ENCODE results near the gene GSG1L.

GSG1L gene

DNA sequence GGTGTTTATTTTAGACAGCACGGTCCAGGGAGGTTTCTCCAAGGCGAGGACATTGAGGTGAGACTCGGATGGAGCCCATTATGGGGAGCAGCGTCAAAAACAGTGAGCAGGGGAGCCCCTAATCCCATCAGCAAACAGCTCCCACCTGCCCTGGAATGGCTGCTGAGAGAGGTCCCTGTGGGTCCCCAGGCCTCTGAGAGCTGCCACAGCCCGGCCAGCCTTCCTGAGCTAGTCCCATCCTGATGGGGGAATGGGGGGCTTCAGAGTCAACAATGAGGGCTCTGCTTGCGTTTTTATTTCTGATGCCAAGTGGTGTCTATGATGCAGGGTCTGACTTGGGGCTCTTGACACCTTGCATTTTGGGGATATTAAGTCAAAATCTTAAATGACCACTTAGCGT lies 128.4 kb downstream of the GSG1L start:
- DNase-seq, result no peak

DNA sequence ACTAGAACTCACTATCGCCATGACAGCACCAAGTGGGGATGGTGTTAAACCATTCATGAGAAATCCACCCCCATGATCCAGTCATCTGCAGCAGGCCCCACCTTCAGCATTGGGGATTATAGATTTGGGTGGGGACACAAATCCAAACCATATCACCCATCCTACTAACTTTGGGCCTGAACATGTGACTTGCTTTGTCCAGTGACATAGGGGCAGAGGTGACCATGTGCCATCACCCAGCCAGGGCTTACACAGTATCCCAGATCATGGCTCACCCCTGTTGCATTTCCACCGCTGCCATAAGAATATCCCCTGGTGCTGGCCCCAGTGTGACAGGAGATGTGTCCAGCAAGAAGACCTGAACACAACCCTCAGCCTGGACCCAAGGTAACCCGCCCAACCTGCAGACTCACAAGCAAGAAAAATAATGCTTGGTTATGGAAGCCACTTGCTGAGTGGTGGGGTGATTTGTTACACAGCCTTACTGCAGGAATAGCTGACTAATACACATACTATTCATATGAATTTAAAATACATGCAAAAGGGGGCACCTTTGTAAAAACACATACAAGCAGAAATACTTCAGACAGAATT lies 130.9 kb downstream of the GSG1L start:
- DNase-seq, result no peak

DNA sequence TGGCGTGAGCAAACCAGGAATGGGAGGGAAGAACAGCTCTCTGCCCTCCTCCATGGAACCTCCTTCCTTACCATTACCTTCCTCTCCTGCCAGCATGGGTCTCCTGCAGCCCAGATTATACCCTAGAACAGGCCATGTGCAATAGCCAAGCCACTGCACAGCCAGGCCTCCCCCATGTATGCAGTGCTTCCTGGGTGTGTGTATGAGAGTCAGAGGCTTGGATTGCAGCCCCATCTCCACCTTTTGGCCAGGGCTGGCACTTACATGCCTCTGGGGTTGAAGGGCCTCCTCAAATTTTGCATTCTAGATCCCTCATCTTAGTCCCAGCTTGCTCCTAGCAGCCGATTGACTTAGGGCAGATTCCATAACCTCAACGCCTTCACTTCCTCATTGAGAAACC lies 133.7 kb downstream of the GSG1L start:
- DNase-seq, result no peak

- DNase-seq, result no peak
Observed at GRCh38 chr16:27928542-27928941, 135.0 kb downstream of the GSG1L start.

- DNase-seq, result no peak
Observed at GRCh38 chr16:27927266-27927901, 136.1 kb downstream of the GSG1L start.

DNA sequence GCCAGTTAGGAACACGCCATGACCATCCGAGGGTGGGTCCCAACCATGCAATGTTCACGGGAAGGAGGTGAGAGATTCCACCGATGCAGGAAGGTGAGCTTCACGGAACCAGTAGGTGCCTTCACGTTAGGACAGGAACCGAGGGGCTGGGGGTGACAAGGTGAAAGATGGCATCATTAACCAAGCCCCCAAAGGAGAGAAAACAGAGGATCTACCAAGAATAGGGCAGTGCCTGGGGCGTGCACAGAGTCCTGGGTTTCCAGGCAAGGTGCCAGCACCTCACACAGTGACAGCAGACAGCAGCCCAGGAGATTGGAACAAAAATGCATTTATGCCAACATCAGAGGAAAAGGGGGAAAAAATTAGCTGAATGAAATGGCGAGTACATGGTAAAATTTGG lies 137.9 kb downstream of the GSG1L start:
- no peak for DNase-seq

GRCh38 chr16:27924411-27925118 lies 138.9 kb downstream of the GSG1L start:
- DNase-seq, result no peak

GRCh38 chr16:27923751-27924150 lies 139.8 kb downstream of the GSG1L start:
- DNase-seq, result no peak

DNA sequence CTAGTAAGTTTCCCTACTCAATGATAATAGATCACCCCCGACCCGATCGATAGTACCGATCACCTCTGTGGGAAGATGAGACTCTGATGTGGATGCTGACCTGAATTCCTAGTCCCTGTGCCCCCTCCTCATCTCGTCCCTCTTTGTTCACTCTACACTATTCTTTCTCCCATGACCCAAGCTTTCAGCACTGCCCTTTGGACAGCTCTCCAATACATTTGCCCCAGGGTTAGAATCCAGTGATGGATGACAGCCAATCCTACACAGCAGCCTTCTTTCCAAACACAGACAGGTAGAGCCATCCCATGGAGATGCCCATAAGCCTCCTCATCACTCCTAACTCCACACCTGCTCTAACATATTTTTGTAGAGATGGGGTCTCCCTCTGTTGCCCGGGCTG lies 141.1 kb downstream of the GSG1L start:
- no peak for DNase-seq

DNA sequence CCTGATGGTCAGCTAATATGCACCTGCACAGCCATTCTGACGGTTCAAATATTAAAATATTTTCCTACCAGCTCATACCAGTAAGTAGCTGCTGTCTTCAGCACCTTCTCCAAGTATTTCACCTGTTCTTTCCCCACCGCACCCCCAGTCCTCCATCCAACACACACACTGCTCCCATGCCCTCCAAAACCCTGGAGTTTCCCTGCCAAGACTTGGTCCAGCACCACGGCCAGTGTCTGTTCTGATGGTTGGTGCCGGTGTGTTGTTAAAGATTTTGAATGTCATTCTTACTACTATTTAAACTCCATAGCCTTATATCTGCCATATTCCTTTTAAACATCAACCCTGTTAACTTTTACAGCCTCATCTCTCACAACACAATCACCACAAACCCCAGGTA lies 142.4 kb downstream of the GSG1L start:
- DNase-seq, result no peak

DNA sequence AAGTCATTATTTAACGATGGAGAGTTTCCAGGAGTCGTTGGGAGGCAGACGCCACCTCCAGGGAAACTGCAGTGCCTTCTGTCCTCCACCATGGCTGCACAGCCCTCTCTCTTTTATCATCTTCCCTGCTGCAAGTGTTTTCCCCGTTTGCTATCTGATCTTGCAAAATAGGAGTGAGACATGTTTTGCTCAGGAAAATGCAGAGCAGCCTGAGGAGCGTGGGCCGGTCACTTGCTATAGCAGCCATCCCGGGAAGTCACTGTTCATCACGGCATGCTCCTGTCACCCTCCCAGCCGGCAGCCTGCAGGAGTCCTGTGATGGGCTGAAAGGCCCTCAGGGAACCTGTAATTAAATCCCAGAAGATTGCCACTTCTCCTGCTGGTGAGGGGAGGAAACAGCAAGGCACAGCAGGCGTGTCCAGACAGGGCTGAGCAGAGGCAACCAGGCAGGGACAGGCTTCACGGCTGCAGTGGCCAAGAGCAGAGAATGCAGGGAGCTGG lies 143.1 kb downstream of the GSG1L start:
- DNase-seq, result peak in 1 of 14 donors; percentile 26

DNA sequence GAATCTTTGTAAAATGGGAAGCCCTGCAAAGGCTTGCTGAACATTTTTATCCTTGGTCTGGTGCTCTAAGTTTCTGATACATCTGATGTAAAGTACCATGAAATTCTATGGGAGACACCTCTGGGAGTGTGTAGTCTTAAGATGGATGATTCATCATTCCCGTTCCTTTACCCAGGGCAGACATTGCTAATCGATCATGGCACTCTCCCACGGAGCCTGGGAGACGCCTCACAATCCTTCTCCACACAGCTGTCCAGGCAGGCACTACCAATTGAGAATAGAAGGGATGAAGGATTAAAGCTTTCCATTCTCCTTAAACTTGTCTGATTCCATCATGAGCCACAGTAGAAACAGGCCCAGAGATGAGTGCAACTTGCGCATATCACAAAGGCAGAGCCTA lies 144.8 kb downstream of the GSG1L start:
- DNase-seq, result no peak

DNA sequence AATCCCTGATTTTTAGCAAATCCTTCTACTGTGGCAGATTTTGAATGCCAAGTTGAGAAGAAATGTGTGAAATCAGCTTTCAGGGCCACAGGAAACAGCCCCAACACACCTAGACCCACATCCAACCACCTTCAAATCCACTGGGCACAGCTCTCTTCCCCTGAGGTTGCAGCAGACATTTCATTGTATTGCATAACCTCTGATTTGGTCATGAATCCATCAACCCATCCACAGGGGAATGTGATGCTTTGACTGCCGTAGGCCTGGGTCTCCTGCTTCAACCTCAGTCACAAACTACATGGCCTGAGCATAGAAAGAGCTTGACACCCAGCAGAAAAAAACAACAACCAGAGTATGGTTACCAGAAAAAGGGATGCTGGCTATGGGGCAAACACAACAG lies 145.6 kb downstream of the GSG1L start:
- DNase-seq, result no peak

- DNase-seq, result no peak
Observed at GRCh38 chr16:27911486-27911885, 152.0 kb downstream of the GSG1L start.

DNA sequence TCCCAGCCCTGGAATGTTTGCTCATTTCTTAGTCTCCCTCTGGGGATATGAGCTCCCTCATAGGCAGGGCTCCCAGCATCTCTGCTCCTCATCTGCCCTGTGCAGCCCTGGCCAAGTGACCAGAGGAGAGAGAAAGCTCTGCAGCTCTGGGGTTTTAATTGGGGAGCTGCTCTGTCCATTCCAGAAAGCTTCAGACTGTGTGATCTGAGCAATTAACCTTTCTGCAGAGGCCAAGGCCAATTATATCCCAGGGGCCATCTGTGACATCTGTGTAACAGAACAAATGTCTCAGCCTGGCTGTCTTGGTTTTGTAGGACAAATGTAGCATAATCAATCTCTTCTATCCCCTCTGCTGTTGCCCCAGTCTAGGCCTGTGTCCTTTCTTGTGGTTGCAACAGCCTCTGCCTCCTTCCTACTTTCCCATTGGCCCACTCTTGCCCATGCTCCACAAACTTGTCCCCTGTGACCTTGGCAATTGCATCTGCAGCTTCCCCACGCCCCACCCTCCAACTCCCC lies 156.0 kb downstream of the GSG1L start:
- DNase-seq, result no peak

GRCh38 chr16:27906883-27907282 lies 156.6 kb downstream of the GSG1L start:
- no peak for DNase-seq

DNA sequence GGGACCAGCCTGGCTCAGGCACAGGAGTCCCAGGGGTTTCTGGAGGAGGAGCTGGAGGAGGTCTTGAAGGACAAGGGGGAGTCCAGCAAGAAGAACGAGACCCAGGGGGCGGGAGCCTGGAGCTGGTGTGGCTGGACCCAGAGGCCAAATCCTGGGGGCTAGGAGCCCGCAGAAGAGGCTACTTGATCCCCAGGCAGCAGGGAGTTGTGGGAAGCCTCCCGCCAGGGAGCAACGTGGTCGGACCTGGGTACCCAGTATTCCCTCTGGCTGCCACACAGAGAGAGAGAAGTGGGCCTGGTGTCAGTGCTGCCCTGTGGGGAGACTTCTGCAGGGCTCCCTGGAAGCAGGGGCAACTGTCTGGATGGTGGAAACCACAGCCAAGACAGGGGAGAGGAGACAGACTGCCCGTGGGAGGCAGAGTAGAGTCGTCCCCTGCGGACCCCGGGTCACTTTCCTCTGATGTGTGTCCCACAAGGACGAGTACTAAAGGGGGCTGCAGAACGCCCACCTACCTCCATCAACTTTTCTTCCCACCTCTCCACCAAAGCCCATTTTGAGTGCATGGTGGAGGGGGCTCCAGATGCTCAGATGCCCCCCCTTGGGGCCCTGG lies 160.4 kb downstream of the GSG1L start:
- DNase-seq, result no peak

GRCh38 chr16:27902551-27902950 lies 161.0 kb downstream of the GSG1L start:
- DNase-seq, result no peak

GRCh38 chr16:27901956-27902355 lies 161.6 kb downstream of the GSG1L start:
- DNase-seq, result no peak

GRCh38 chr16:27899736-27900135 lies 163.8 kb downstream of the GSG1L start:
- DNase-seq, result no peak

GRCh38 chr16:27894386-27894785 lies 169.1 kb downstream of the GSG1L start:
- DNase-seq, result no peak

GRCh38 chr16:27892879-27893278 lies 170.6 kb downstream of the GSG1L start:
- no peak for DNase-seq

GRCh38 chr16:27890866-27891265 lies 172.6 kb downstream of the GSG1L start:
- DNase-seq, result no peak

Data from C1 segment of cervical spinal cord (tissue), 14 donors.